Gastrocnemius medialis (tissue), 4 donors: ENCODE results near the gene HSPG2.

Source experiments
- POLR2A ChIP-seq, 2 donors: fragments of 450-650 bp; IDR thresholded peaks; one replicate each; pipeline ENCODE4 v1.6.1; 2017; ENCODE audit warnings: antibody characterized with exemption in 2 of 2, mild to moderate bottlenecking in 2 of 2, moderate library complexity in 2 of 2
- TF ChIP-seq, protein P1 (sequence below), 5 experiments: fragments of 450-650 bp in 3 of 5; fragments of 200-600 bp in 2 of 5; sonication (generic) in 2 of 5; IDR thresholded peaks in 4 of 5; conservative IDR thresholded peaks in 1 of 5; 1 replicate in 4 of 5; 2 replicates in 1 of 5; pipeline ENCODE4 v1.5.1; 2016 to 2019; ENCODE audit warnings: antibody characterized with exemption in 5 of 5, mild to moderate bottlenecking in 3 of 5, moderate library complexity in 3 of 5

DNA sequence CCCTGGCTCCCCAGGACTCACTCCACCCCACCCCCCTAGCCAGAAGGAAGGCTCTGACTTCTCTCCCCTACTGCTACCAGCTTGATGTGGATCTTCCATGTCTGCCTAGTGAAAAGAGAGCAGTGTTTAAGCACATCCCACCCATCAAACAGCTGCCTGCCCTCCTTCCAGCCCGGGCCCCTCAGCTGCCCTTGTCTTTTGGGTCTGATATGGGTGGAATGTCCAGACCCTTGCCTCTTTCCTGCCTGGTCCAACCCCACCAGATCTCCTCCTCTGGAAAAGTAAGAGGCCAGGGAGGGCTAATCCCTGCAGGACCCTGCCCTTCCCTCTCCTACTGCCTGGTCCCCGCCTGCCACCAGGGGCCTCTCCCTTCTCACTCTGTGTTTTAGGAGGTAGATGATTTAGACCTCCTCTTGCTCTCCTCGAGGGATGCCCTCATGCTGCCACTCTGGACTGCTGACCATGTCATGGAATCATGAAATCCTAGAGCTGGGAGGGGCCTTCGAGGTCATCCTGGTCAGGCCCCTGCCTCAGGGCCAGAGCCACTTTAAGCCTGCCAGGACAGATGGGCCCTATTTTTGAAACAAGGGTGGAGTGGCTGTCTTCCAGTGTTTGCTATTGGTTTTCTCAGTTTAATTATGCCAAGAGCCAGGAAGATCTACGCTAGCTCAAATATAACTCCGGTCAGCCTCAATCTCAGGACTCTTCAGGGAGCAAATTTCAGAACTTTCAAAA is 15.8 kb upstream of the HSPG2 start:
- TF ChIP-seq, protein P1, sequence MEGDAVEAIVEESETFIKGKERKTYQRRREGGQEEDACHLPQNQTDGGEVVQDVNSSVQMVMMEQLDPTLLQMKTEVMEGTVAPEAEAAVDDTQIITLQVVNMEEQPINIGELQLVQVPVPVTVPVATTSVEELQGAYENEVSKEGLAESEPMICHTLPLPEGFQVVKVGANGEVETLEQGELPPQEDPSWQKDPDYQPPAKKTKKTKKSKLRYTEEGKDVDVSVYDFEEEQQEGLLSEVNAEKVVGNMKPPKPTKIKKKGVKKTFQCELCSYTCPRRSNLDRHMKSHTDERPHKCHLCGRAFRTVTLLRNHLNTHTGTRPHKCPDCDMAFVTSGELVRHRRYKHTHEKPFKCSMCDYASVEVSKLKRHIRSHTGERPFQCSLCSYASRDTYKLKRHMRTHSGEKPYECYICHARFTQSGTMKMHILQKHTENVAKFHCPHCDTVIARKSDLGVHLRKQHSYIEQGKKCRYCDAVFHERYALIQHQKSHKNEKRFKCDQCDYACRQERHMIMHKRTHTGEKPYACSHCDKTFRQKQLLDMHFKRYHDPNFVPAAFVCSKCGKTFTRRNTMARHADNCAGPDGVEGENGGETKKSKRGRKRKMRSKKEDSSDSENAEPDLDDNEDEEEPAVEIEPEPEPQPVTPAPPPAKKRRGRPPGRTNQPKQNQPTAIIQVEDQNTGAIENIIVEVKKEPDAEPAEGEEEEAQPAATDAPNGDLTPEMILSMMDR (IDR thresholded peaks at IDR 0.05 in 4 of 5, conservative IDR thresholded peaks at IDR 0.05 in 1 of 5), result no peak
- TF ChIP-seq POLR2A (IDR thresholded peaks at IDR 0.05), result no peak
